Subcutaneous adipose tissue (tissue), 4 donors: ENCODE measurements around the gene MARCHF3. TPM values are rescaled to one million over a fixed set of nuclear protein-coding genes. Genes with fewer than 3 reads are reported as not detected.

Experiments used
- total RNA-seq, 4 donors: library from RNA; depleted of rRNA; stranded (reverse); fragments of >200 nt; gene quantifications; one replicate each; pipeline ENCODE4 v1.1.0, GENCODE V29; 2016
- TF ChIP-seq, protein P1 (sequence below): fragments of 450-650 bp; IDR thresholded peaks from one replicate; pipeline ENCODE4 v1.5.1; 2016; ENCODE audit warnings: low read depth, mild to moderate bottlenecking, control low read depth, antibody characterized with exemption, moderate library complexity

The MARCHF3 gene
- total RNA-seq, 4 donors from 2014 or later = 5.8 to 30.7 (median 14.6) TPM

DNA sequence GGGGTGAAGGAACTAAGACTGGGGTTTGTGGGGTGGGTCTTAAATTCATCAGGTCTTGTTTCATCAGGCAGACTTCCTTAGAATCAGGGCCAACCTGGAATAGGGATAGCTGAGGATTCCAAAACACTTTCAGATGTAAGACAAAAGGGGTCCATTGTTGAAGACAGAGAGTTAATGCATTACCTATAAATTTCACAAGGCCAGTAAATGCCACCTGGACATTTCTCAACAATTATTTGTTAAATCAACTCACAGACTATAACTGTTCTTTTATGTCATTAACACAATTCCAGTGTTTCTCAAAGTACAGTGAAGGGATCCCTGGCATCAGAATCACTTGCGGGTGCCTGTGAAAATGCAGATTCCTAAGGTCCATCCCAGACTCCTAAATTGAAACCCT lies 2.8 kb downstream of the MARCHF3 start:
- TF ChIP-seq, protein P1, sequence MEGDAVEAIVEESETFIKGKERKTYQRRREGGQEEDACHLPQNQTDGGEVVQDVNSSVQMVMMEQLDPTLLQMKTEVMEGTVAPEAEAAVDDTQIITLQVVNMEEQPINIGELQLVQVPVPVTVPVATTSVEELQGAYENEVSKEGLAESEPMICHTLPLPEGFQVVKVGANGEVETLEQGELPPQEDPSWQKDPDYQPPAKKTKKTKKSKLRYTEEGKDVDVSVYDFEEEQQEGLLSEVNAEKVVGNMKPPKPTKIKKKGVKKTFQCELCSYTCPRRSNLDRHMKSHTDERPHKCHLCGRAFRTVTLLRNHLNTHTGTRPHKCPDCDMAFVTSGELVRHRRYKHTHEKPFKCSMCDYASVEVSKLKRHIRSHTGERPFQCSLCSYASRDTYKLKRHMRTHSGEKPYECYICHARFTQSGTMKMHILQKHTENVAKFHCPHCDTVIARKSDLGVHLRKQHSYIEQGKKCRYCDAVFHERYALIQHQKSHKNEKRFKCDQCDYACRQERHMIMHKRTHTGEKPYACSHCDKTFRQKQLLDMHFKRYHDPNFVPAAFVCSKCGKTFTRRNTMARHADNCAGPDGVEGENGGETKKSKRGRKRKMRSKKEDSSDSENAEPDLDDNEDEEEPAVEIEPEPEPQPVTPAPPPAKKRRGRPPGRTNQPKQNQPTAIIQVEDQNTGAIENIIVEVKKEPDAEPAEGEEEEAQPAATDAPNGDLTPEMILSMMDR = no peak

DNA sequence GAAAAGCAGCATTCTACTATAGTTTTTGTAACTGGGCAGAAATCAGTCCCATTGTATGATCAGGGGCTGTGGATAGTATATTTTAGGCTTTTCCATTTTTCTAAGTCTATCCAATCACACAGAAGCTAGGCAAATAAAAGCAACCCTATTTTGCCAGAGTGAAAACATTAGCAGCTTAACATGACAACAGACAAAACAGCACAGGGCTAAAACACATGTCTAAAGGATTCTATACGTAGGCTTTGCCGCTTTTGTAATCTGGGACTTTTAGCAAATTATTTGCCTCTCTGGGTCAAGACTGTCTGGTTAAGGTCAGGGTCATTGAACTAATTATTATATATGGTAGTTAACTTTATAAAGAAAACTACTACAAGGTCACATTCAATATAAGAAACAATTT lies 4.2 kb downstream of the MARCHF3 start:
- TF ChIP-seq, protein P1 = no peak

DNA sequence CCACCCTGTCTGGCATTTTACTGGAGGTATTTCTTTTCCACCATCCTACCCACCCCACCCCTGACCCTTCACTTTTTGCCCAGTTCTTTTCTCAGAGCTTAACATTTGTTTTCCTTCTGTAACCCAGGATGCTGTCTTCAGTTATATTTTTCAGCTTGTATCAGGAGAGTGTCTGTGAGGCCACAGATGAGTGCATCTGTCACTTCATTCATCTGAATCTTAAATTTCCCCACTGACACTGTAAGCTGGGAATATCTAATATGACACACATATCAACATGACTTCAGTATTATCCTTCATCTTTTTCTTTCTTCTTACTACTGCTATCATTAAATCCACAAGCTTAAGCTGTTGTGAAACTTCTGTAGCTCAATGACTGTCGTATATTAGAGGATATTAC lies 4.9 kb downstream of the MARCHF3 start:
- TF ChIP-seq, protein P1 = no peak

DNA sequence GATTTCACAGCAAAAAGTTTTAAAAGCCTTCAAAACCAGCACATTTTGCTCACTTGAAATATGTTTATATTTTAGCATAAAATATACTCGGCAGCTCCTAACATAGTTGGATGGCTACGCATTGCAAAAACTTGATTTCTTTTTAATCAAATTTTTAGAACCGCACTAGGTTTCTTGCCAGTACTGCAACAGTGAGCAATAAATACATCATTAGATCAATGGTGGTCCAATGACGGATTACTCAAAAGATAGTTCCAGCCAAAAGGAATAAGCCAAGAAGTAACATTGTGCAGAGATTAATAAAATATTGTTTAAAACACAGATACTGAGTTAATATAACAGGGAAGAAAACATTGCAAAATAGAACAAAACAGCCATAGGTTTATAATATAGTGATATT lies 5.5 kb downstream of the MARCHF3 start:
- TF ChIP-seq, protein P1 = no peak

DNA sequence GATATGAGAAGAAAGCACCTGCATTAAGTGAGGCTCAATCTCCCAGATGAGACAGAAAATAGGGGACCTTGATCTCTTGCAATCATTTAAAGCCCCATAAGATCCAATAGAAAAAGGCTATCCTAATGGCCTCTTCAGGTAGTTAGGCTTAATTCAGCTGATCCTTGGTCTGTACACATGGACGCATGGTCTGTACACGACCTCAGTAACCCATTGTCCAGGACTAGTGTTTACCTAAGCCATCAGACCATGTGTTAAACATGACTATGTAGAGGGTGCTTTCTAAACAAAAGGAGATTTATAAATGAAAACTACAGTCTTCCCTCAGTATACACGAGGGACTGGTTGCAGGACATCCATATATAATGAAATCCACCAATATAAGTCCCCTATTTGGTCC lies 7.5 kb downstream of the MARCHF3 start:
- TF ChIP-seq, protein P1 = no peak

DNA sequence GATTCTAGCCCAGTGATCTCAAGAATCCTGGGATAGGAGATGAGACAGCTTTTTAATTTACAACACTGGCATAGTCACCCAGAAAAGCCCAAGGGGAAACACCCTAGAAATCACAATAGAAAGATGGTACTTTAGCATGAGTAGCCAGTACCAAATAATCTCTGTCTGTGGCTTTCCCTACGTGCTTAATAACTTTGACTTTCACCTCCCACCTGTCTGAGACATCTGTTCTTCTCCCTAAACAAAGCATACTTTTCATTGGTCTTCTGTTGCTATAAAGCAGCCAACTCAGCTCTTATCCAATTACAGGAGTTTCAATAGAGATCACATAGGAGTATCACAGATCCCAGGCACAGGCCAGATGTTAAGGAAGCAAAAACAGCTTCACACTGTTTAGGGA lies 10.4 kb downstream of the MARCHF3 start:
- TF ChIP-seq, protein P1 = no peak

DNA sequence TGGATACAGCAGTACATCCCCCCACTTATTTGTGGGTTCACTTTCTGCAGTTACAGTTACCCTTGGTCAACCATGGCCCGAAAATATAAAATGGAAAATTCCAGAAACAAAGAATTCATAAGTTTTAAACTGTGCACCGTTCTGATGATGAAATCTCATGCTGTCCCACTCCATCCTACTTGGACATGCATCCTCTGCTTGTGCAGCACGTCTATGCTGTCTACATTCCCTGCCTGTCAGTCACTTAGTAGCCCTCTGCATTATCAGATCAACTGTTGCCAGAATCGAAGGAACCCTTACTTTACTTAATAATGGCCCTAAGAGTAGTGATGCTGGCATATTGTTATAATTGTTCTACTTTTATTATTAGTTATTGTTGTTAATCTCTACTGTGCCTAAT lies 14.6 kb downstream of the MARCHF3 start:
- TF ChIP-seq, protein P1 = no peak

DNA sequence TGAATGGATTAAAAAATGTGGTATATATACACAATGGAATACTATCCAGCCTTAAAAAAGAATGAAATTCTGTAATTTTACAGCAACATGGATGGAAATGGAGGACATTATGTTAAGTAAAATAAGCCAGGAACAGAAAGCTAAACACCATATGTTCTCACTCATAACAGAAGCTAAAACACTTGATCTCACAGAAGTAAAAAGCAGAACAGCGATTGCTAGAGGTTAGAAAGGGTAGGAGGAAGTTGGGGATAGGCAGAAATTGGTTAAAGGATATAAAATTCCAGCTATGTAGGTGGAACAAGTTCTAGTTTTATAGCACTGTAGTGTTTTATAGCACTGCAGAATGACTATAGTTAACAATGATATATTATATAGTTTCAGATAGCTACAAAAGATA lies 15.8 kb downstream of the MARCHF3 start:
- TF ChIP-seq, protein P1 = no peak
